ENCODE measurements around the gene KCNQ1. TPM values are rescaled to one million over a fixed set of nuclear protein-coding genes. Genes with fewer than 3 reads are reported as not detected.

KCNQ1 gene
- total and polyA plus RNA-seq, 2 of the 13 experiments (the other 11 are each of a cell fraction or from before 2014, with no cell fraction given): 0.02 to 0.08 TPM

DNA sequence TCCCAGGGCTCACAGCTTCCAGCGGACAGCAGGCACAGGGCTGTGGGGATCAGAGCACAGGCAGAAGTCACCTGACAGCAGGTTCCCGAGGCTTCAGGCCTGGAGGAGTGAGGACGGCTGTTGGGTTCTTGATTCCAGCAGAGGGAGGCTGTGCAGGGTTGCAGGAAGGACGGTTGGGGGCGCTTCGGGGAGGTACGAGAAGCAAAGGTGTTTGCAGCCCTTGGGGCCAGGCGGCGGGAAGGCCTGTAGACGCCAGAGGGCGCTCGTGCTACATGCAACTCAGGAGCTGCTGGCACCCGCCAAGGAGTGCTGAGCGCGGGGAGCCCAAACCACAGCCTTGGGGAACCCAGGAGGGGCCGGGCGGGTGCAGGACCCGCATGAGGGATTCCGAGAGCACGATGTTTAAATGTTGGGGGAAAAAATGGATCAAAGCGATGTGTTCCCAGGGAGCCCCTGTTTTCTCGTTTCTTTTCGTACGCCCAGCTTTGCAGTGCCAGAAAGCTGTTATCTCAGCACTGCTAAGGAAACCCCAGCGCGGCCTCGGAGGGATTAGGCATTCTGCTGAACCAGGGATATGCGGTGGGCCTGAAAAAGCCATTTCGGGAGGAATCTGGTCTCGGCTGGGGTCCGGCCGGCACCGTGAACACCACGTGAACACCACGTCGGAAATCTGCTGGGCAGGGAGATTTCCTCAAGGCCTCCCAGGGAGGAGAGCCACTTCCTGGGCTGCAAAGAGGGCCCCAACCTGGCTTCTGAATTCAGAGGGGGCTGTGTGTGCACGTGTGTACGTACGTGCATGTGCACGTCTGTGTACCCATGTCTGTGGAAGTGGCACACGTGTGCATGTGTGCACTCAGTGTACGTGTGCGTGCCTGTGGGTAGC, 88.1 kb downstream of the KCNQ1 start (continued):
- TF ChIP-seq, protein P1, sequence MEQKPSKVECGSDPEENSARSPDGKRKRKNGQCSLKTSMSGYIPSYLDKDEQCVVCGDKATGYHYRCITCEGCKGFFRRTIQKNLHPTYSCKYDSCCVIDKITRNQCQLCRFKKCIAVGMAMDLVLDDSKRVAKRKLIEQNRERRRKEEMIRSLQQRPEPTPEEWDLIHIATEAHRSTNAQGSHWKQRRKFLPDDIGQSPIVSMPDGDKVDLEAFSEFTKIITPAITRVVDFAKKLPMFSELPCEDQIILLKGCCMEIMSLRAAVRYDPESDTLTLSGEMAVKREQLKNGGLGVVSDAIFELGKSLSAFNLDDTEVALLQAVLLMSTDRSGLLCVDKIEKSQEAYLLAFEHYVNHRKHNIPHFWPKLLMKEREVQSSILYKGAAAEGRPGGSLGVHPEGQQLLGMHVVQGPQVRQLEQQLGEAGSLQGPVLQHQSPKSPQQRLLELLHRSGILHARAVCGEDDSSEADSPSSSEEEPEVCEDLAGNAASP (CRISPR knock-in tag; IDR thresholded peaks at IDR 0.05; ENCODE audit: borderline replicate concordance): 0 out of 2 replicates have a peak, but pooled peaks have one; percentile 28
- TF ChIP-seq, protein P2, sequence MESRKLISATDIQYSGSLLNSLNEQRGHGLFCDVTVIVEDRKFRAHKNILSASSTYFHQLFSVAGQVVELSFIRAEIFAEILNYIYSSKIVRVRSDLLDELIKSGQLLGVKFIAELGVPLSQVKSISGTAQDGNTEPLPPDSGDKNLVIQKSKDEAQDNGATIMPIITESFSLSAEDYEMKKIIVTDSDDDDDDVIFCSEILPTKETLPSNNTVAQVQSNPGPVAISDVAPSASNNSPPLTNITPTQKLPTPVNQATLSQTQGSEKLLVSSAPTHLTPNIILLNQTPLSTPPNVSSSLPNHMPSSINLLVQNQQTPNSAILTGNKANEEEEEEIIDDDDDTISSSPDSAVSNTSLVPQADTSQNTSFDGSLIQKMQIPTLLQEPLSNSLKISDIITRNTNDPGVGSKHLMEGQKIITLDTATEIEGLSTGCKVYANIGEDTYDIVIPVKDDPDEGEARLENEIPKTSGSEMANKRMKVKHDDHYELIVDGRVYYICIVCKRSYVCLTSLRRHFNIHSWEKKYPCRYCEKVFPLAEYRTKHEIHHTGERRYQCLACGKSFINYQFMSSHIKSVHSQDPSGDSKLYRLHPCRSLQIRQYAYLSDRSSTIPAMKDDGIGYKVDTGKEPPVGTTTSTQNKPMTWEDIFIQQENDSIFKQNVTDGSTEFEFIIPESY (CRISPR knock-in tag; IDR thresholded peaks at IDR 0.05): peak; percentile 87
- TF ChIP-seq ZNF230 (CRISPR knock-in tag; IDR thresholded peaks at IDR 0.05): 0 out of 2 replicates have a peak, but pooled peaks have one; percentile 50
- peak; percentile 32; the same call in 1 of the 2 replicates for TF ChIP-seq RXRA (CRISPR knock-in tag; IDR thresholded peaks at IDR 0.05)
- TF ChIP-seq SOX6 (IDR thresholded peaks at IDR 0.05): no peak
- TF ChIP-seq SOX6 (CRISPR knock-in tag; IDR thresholded peaks at IDR 0.05): peak; percentile 72
- peak; percentile 32; the same call in 1 of the 2 replicates for TF ChIP-seq PAX8 (CRISPR knock-in tag; IDR thresholded peaks at IDR 0.05; ENCODE audit: borderline replicate concordance)
- TF ChIP-seq ZNF337 (CRISPR knock-in tag; IDR thresholded peaks at IDR 0.05; ENCODE audit: borderline replicate concordance, low read depth): no peak
- TF ChIP-seq, protein P3, sequence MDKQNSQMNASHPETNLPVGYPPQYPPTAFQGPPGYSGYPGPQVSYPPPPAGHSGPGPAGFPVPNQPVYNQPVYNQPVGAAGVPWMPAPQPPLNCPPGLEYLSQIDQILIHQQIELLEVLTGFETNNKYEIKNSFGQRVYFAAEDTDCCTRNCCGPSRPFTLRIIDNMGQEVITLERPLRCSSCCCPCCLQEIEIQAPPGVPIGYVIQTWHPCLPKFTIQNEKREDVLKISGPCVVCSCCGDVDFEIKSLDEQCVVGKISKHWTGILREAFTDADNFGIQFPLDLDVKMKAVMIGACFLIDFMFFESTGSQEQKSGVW (CRISPR knock-in tag; IDR thresholded peaks at IDR 0.05; ENCODE audit: borderline replicate concordance): no peak
- 0 out of 2 replicates have a peak, but pooled peaks have one; percentile 43 for TF ChIP-seq EED (CRISPR knock-in tag; IDR thresholded peaks at IDR 0.05)
- TF ChIP-seq, protein P4, sequence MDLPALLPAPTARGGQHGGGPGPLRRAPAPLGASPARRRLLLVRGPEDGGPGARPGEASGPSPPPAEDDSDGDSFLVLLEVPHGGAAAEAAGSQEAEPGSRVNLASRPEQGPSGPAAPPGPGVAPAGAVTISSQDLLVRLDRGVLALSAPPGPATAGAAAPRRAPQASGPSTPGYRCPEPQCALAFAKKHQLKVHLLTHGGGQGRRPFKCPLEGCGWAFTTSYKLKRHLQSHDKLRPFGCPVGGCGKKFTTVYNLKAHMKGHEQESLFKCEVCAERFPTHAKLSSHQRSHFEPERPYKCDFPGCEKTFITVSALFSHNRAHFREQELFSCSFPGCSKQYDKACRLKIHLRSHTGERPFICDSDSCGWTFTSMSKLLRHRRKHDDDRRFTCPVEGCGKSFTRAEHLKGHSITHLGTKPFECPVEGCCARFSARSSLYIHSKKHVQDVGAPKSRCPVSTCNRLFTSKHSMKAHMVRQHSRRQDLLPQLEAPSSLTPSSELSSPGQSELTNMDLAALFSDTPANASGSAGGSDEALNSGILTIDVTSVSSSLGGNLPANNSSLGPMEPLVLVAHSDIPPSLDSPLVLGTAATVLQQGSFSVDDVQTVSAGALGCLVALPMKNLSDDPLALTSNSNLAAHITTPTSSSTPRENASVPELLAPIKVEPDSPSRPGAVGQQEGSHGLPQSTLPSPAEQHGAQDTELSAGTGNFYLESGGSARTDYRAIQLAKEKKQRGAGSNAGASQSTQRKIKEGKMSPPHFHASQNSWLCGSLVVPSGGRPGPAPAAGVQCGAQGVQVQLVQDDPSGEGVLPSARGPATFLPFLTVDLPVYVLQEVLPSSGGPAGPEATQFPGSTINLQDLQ (CRISPR knock-in tag; IDR thresholded peaks at IDR 0.05): no peak
- peak; percentile 65; the same call in 1 of the 2 replicates for TF ChIP-seq KDM5B (CRISPR knock-in tag; IDR thresholded peaks at IDR 0.05; ENCODE audit: borderline replicate concordance)
- peak; percentile 34; the same call in 1 of the 2 replicates for TF ChIP-seq BCL6 (CRISPR knock-in tag; IDR thresholded peaks at IDR 0.05)
- TF ChIP-seq, protein P5, sequence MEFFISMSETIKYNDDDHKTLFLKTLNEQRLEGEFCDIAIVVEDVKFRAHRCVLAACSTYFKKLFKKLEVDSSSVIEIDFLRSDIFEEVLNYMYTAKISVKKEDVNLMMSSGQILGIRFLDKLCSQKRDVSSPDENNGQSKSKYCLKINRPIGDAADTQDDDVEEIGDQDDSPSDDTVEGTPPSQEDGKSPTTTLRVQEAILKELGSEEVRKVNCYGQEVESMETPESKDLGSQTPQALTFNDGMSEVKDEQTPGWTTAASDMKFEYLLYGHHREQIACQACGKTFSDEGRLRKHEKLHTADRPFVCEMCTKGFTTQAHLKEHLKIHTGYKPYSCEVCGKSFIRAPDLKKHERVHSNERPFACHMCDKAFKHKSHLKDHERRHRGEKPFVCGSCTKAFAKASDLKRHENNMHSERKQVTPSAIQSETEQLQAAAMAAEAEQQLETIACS (CRISPR knock-in tag; IDR thresholded peaks at IDR 0.05): no peak
- TF ChIP-seq IRF2 (CRISPR knock-in tag; IDR thresholded peaks at IDR 0.05): peak; percentile 81
- TF ChIP-seq REPIN1 (CRISPR knock-in tag; IDR thresholded peaks at IDR 0.05; ENCODE audit: borderline replicate concordance, low read depth): peak; percentile 68; the same call in 1 of the 2 replicates
- no peak for TF ChIP-seq ZNF256 (CRISPR knock-in tag; conservative IDR thresholded peaks at IDR 0.05)
- TF ChIP-seq, protein P6, sequence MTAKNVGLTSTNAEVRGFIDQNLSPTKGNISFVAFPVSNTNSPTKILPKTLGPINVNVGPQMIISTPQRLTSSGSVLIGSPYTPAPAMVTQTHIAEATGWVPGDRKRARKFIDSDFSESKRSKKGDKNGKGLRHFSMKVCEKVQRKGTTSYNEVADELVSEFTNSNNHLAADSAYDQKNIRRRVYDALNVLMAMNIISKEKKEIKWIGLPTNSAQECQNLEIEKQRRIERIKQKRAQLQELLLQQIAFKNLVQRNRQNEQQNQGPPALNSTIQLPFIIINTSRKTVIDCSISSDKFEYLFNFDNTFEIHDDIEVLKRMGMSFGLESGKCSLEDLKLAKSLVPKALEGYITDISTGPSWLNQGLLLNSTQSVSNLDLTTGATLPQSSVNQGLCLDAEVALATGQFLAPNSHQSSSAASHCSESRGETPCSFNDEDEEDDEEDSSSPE (CRISPR knock-in tag; IDR thresholded peaks at IDR 0.05): peak; percentile 71

Data from HepG2 (cell line).